Lung (tissue), 12 donors: ENCODE results near the gene MYO18A. TPM values are rescaled to one million over a fixed set of nuclear protein-coding genes. Genes with fewer than 3 reads are reported as not detected.

ENCODE experiments used
- ATAC-seq: fragments of 200-7000 bp; cut with Tn5 transposase; one replicate; pipeline ENCODE4 v1.9.1; 2020; ENCODE audit warnings: moderate number of reproducible peaks; ENCODE audit not compliant: insufficient read depth, low FRiP score
- DNase-seq, 3 donors: peaks; one replicate each; pipeline ENCODE4 v3.0.0-alpha.2; 2013 to 2017
- H3K27ac ChIP-seq, 2 donors: one replicate each; pipeline ENCODE4 v1.5.1; 2013; ENCODE audit warnings: mild to moderate bottlenecking in 2 of 2, moderate library complexity in 2 of 2, control low read depth in 1 of 2, inconsistent platforms in 1 of 2, low read depth in 1 of 2, low read length in 1 of 2
- H3K27me3 ChIP-seq, 3 donors: one replicate each; pipeline ENCODE4 v1.5.1; 2013; ENCODE audit warnings: low read length in 2 of 3; ENCODE audit not compliant: control insufficient read depth in 3 of 3, insufficient read depth in 3 of 3
- H3K36me3 ChIP-seq, 4 donors: one replicate each; pipeline ENCODE4 v1.5.1; 2013; ENCODE audit warnings: low read length in 4 of 4, mild to moderate bottlenecking in 1 of 4, moderate library complexity in 1 of 4; ENCODE audit not compliant: control insufficient read depth in 4 of 4, insufficient read depth in 4 of 4
- H3K4me1 ChIP-seq, 5 donors: one replicate each; pipeline ENCODE4 v1.5.1; 2013; ENCODE audit warnings: low read length in 5 of 5, mild to moderate bottlenecking in 2 of 5, moderate library complexity in 1 of 5; ENCODE audit not compliant: control insufficient read depth in 5 of 5, insufficient read depth in 5 of 5
- H3K4me3 ChIP-seq: one replicate; pipeline ENCODE4 v1.5.1; 2013; ENCODE audit warnings: mild to moderate bottlenecking, control low read depth, moderate library complexity
- H3K9ac ChIP-seq, 2 donors: one replicate each; pipeline ENCODE4 v1.5.1; 2013; ENCODE audit warnings: low read length in 2 of 2, control low read depth in 1 of 2; ENCODE audit not compliant: insufficient read depth in 1 of 2
- H3K9me3 ChIP-seq, 4 donors: one replicate each; pipeline ENCODE4 v1.5.1; 2013; ENCODE audit warnings: low read length in 3 of 4, mild to moderate bottlenecking in 1 of 4, moderate library complexity in 1 of 4; ENCODE audit not compliant: control insufficient read depth in 4 of 4, insufficient read depth in 3 of 4
- CTCF ChIP-seq: IDR thresholded peaks from 2 replicates; pipeline ENCODE4 v1.5.1; 2012; ENCODE audit warnings: mild to moderate bottlenecking; ENCODE audit errors: control extremely low read depth, extremely low read depth
- WGBS, 2 donors: extraction: QIAGEN DNeasy Blood & Tissue Kit; methylation state at CpG; one replicate each; pipeline ENCODE4 v1.1.7; 2013; 5-methylcytosine and 5-hydroxymethylcytosine counted together
- polyA plus RNA-seq, 2 donors: library from polyadenylated mRNA; stranded (reverse); fragments of 200-250 nt; gene quantifications; one replicate each; pipeline ENCODE4 v1.2.1, GENCODE V29; 2013
- total RNA-seq, 2 donors: library from RNA; depleted of rRNA in 1 of 2; stranded (reverse); fragments of >200 nt in 1 of 2; gene quantifications; one replicate each; pipeline ENCODE4 v1.2.1, GENCODE V29; 2014 to 2021
- donor health status: control.
- donor health status: control.
- donor health status: Bipolar disorder and iron deficiency.
- donor health status: healthy.
- donor health status: DM: yes; HTN: yes; CAD: no.

Gene MYO18A
- total and polyA plus RNA-seq, 4 donors: 19.0 to 65.2 (median 49.3) TPM

DNA sequence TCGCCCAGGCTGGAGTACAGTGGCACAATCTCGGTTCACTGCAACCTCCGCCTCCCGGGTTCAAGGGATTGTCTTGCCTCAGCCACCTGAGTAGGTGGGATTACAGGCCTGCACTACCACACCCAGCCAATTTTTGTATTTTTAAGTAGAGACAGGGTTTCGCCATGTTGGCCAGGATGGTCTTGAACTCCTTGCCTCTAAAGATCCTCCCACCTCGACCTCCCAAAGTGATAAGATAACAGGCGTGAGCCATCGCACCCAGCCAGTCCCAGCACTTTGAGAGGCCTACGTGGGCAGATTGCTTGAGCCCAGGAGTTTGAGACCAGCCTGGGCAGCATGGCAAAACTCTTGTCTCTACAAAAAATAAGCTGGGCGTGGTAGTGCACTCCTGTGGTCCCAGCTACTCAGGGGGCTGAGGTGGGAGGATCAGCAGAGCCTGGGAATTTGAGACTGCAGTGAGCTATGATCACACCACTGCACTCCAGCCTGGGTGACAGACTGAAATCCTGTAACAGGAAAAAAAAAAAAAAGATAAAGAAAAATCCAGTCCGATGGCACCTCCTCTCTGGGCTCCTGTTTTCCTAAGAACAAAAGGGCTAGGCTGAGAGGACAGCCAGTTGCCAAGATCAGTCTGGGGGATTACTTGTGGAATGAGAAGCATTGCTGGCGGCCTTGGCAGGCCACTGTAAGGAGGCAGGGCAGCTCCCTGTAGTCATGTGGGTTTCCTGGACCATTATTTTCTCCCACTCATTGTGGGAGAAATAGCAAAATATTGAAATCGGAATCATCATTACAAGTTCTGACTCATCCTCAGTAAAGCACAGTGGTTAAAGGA lies 140.2 kb downstream of the MYO18A start:
- Histone ChIP-seq H3K4me1 (peaks cover 0 to 12% (median 6%) of the 10 kb centered on the region in 5 donors), H3K36me3 (no peaks in the 10 kb centered on the region), H3K27me3 (peaks cover 0 to 25% (median 3%) of the 10 kb centered on the region in 3 donors), H3K9me3 (peaks cover 0 to 2% (median under 1%) of the 10 kb centered on the region in 4 donors), H3K4me3 (no peak overlapping the region), H3K9ac (no peak overlapping the region), H3K27ac (no peak overlapping the region)
- ATAC-seq (no peak), DNase-seq (peak in 2 of 3 donors; percentile 26 to 40)
- WGBS, 2 donors: 85 to 94% methylated on average over 13 of the region's 13 CpGs
- TF ChIP-seq CTCF: no peak

GRCh38 chr17:29038085-29038795 lies 142.0 kb downstream of the MYO18A start:
- Histone ChIP-seq H3K4me1 (peaks cover 0 to 11% (median 6%) of the 10 kb centered on the region in 5 donors), H3K27ac (no peak overlapping the region), H3K27me3 (peaks cover 0 to 25% (median 7%) of the 10 kb centered on the region in 3 donors), H3K9ac (no peak overlapping the region), H3K9me3 (peaks cover 0 to 8% (median 2%) of the 10 kb centered on the region in 4 donors), H3K4me3 (no peak overlapping the region), H3K36me3 (no peaks in the 10 kb centered on the region)
- DNase-seq (no peak), ATAC-seq (no peak)
- no peak for TF ChIP-seq CTCF
- WGBS, 2 donors: 36 to 44% methylated on average over 15 of the region's 15 CpGs

GRCh38 chr17:29037739-29038084 lies 142.5 kb downstream of the MYO18A start:
- no peak for DNase-seq
- ATAC-seq: no peak
- H3K4me1 ChIP-seq: peaks cover 0 to 6% (median 4%) of the 10 kb centered on the region in 5 donors
- peaks cover 0 to 8% (median 2%) of the 10 kb centered on the region in 4 donors for H3K9me3 ChIP-seq
- 76 to 78% methylated on average over 10 of the region's 10 CpGs for WGBS, 2 donors
- no peak overlapping the region for H3K9ac ChIP-seq
- peaks cover 0 to 28% (median 10%) of the 10 kb centered on the region in 3 donors for H3K27me3 ChIP-seq
- no peaks in the 10 kb centered on the region for H3K36me3 ChIP-seq
- no peak overlapping the region for H3K4me3 ChIP-seq
- H3K27ac ChIP-seq: no peak overlapping the region
- TF ChIP-seq CTCF: no peak
